ENCODE data around the gene CACNA1D. TPM values are rescaled to one million over a fixed set of nuclear protein-coding genes. Genes with fewer than 3 reads are reported as not detected.

CACNA1D gene
- polyA plus RNA-seq, 1 donor (not counting 4 experiments of a cell fraction or from before 2014, with no cell fraction given) = 0.20 TPM

GRCh38 chr3:53747559-53747958, 253.1 kb downstream of the CACNA1D start:
- Histone ChIP-seq H3K9ac (ENCODE audit: control insufficient read depth, extremely low read depth, insufficient read depth, low read length) (no peak overlapping the region), H4K20me1 (ENCODE audit: control insufficient read depth, extremely low read depth, insufficient read depth, low read length) (no peaks in the 10 kb centered on the region), H3K4me2 (ENCODE audit: control insufficient read depth, extremely low read depth, insufficient read depth, low read depth, low read length) (no peak overlapping the region), H3K79me2 (ENCODE audit: control insufficient read depth, insufficient read depth, low read length) (no peaks in the 10 kb centered on the region), H3K9me1 (ENCODE audit: control insufficient read depth, extremely low read depth, insufficient read depth, low read length) (no peaks in the 10 kb centered on the region), H3K4me1 (ENCODE audit: control insufficient read depth, extremely low read depth, insufficient read depth, low read length) (no peaks in the 10 kb centered on the region), H3K36me3 (ENCODE audit: control insufficient read depth in 2 of 2, extremely low read depth in 1 of 2, insufficient read depth in 2 of 2, low read length in 2 of 2) (no peaks in the 10 kb centered on the region), H3K27ac (ENCODE audit: control insufficient read depth, insufficient read depth, low read length) (no peak overlapping the region), H3K4me3 (ENCODE audit: control insufficient read depth in 2 of 3, extremely low read depth in 1 of 3, insufficient read depth in 2 of 3, low read depth in 1 of 3, low read length in 3 of 3) (no peak overlapping the region), H3K9me3 (ENCODE audit: control insufficient read depth, low read depth, low read length) (no peaks in the 10 kb centered on the region), H2AFZ (ENCODE audit: control insufficient read depth, low read length) (no peak overlapping the region), H3K27me3 (ENCODE audit: control insufficient read depth, extremely low read depth, insufficient read depth, low read length) (no peaks in the 10 kb centered on the region)
- dilution Hi-C loops (cut with MboI; ENCODE audit: extremely low pct_ligation_motif_present, low sequenced_read_pairs) = no loop called here
- no peak for TF ChIP-seq EZH2 (IDR thresholded peaks at IDR 0.05; ENCODE audit: low read length)
- TF ChIP-seq, protein P1, sequence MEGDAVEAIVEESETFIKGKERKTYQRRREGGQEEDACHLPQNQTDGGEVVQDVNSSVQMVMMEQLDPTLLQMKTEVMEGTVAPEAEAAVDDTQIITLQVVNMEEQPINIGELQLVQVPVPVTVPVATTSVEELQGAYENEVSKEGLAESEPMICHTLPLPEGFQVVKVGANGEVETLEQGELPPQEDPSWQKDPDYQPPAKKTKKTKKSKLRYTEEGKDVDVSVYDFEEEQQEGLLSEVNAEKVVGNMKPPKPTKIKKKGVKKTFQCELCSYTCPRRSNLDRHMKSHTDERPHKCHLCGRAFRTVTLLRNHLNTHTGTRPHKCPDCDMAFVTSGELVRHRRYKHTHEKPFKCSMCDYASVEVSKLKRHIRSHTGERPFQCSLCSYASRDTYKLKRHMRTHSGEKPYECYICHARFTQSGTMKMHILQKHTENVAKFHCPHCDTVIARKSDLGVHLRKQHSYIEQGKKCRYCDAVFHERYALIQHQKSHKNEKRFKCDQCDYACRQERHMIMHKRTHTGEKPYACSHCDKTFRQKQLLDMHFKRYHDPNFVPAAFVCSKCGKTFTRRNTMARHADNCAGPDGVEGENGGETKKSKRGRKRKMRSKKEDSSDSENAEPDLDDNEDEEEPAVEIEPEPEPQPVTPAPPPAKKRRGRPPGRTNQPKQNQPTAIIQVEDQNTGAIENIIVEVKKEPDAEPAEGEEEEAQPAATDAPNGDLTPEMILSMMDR (optimal IDR thresholded peaks at IDR 0.05 in 1 of 3, IDR thresholded peaks at IDR 0.05 in 1 of 3, conservative IDR thresholded peaks at IDR 0.05 in 1 of 3; ENCODE audit: extremely low read depth in 1 of 3, insufficient read depth in 2 of 3, low read length in 3 of 3) = no peak
- no peak for DNase-seq (ENCODE audit: low read depth, low spot score)
- no peak for FAIRE-seq

DNA sequence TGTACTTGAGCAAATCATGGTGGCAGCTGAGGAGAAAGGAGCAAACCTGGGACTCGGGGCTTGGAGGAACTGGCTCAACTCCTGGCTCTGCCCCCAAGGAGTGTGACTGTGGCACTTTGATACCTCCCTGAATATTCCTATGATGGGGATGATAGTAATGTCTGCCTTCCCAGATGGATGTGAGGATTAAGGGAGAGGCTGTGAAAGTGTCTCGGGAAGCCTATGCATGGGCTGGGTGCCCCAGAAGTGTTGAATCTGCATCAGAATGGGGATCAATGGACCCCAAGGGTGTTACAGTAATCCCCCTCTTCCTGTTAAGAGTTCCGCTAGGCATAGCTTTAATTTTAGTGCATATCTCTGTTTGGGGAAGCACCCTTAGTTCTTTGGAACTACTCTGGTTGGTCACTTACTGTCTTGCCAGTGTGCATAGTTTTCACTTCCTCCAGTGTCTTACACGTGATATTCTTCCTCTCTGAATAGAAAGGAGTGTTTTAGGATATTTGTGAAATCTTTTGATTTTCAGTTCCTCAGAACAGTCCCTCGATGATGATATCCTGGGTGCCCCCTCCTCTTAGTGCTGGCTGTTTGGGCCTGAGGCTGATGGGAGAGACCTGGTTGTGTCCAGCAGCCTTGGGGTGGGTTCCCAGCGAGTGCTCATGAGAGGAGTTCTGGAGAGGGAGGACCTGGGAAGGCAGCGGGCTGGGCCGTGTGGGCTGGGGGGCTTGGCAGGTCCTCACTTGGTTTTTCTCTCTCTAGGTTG, 254.3 kb downstream of the CACNA1D start:
- Histone ChIP-seq H3K27me3 (ENCODE audit: control insufficient read depth, extremely low read depth, insufficient read depth, low read length) (no peaks in the 10 kb centered on the region), H3K79me2 (ENCODE audit: control insufficient read depth, insufficient read depth, low read length) (no peaks in the 10 kb centered on the region), H3K9ac (ENCODE audit: control insufficient read depth, extremely low read depth, insufficient read depth, low read length) (no peak overlapping the region), H3K4me2 (ENCODE audit: control insufficient read depth, extremely low read depth, insufficient read depth, low read depth, low read length) (no peak overlapping the region), H3K9me3 (ENCODE audit: control insufficient read depth, low read depth, low read length) (no peaks in the 10 kb centered on the region), H2AFZ (ENCODE audit: control insufficient read depth, low read length) (no peak overlapping the region), H3K9me1 (ENCODE audit: control insufficient read depth, extremely low read depth, insufficient read depth, low read length) (no peaks in the 10 kb centered on the region), H4K20me1 (ENCODE audit: control insufficient read depth, extremely low read depth, insufficient read depth, low read length) (no peaks in the 10 kb centered on the region), H3K4me1 (ENCODE audit: control insufficient read depth, extremely low read depth, insufficient read depth, low read length) (no peaks in the 10 kb centered on the region), H3K36me3 (ENCODE audit: control insufficient read depth in 2 of 2, extremely low read depth in 1 of 2, insufficient read depth in 2 of 2, low read length in 2 of 2) (no peaks in the 10 kb centered on the region), H3K4me3 (ENCODE audit: control insufficient read depth in 2 of 3, extremely low read depth in 1 of 3, insufficient read depth in 2 of 3, low read depth in 1 of 3, low read length in 3 of 3) (no peak overlapping the region), H3K27ac (ENCODE audit: control insufficient read depth, insufficient read depth, low read length) (no peak overlapping the region)
- dilution Hi-C loops (cut with MboI; ENCODE audit: extremely low pct_ligation_motif_present, low sequenced_read_pairs) = no loop called here
- no peak for FAIRE-seq
- TF ChIP-seq EZH2 (IDR thresholded peaks at IDR 0.05; ENCODE audit: low read length) = no peak
- TF ChIP-seq, protein P1 (optimal IDR thresholded peaks at IDR 0.05 in 1 of 3, IDR thresholded peaks at IDR 0.05 in 1 of 3, conservative IDR thresholded peaks at IDR 0.05 in 1 of 3; ENCODE audit: extremely low read depth in 1 of 3, insufficient read depth in 2 of 3, low read length in 3 of 3) = no peak
- DNase-seq (ENCODE audit: low read depth, low spot score) = no peak
